CD4-positive, alpha-beta T cell treated with Interleukin-4 for 1 hour (primary cell): ENCODE results near the gene MKNK2.
"Not testable (repeated sequence)": the region's sequence is repeated elsewhere in the genome, so short reads cannot be mapped to it uniquely, and the experiment has no call there.

Source experiments
- DNase-seq, 2 donors: peaks; one replicate each; pipeline ENCODE4 v3.0.0-alpha.2; 2020 to 2022

MKNK2 gene

GRCh38 chr19:1990230-1991017, 60.6 kb downstream of the MKNK2 start:
- no peak for DNase-seq

GRCh38 chr19:1989513-1990229, 61.4 kb downstream of the MKNK2 start:
- no peak for DNase-seq

- not testable (repeated sequence) for DNase-seq
These were observed 62.6 kb downstream of the MKNK2 start for GRCh38 chr19:1988464-1988863.
